AML-193 (cell line): ENCODE results near the gene PADI3.
A peak's percentile ranks its signal among the peaks of the same experiment; 100 is the strongest.

Experiments
- DNase-seq, 2 experiments: peaks; one replicate each; lab custom pipeline; 2025; lab: John Stamatoyannopoulos, UW

The PADI3 gene

DNA sequence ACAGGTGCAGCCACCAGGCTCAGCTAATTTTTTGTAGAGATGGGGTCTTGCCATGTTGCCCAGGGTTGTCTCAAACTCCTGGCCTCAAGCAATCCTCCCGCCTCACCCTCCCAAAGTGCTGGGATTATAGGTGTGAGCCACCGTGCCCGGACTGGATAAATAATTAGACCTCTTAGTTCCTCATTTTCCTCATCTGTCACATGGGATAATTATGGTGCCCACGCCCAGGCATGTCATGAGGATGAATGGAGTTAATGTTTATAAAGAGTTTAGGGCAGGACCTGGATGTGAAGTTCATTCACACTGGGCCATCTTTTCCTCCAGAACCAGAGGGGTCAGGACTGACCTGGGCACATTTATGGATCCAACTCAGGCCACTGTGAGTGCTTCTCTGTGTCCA, 23.7 kb downstream of the PADI3 start:
- no peak for DNase-seq

- DNase-seq: no peak
Measured at GRCh38 chr1:17273096-17273495, 24.2 kb downstream of the PADI3 start.

DNA sequence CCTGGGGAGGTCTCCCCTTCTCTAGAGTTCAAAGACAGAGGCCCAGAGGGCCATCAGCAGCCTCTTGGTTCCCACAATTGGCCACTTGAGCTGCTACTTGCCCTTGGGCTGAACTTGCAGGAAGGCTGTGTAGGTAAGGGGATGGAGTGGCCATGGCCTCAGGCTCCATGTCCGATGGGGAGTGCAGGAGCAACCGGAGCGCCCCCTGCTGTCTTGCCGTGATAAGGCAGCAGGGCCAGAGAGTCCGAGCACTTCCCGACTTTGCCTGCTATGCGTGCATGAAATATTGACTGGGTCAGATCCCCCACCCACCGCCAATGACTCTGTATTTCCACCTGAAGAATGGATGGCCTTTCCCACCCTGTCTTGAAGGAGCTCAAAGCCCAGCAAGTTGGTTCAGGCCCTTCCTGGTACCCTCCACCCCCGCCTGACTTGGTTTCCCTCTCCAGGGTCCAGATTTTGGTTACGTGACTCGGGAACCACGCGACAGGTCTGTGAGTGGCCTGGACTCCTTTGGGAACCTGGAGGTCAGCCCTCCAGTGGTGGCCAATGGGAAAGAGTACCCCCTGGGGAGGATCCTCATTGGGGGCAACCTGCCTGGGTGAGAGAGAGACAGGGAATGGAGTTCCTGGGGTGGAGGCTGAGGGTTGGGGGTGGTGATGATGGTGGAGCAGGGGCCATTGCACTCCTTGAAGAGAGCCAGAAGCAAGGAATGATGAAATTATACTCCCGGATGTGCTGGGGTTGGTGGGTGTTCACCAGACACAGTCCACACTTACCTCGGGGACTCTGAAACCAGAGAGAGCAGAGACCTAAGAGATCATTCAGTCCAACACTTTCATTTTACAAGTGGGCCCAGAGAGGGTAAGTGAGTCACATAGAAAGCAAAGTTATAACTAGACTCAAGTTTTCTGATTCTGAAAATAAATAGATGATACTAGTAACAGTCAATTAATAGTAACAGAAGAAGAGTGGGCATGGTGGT, 25.6 kb downstream of the PADI3 start:
- DNase-seq: peak; percentile 38 to 46

DNA sequence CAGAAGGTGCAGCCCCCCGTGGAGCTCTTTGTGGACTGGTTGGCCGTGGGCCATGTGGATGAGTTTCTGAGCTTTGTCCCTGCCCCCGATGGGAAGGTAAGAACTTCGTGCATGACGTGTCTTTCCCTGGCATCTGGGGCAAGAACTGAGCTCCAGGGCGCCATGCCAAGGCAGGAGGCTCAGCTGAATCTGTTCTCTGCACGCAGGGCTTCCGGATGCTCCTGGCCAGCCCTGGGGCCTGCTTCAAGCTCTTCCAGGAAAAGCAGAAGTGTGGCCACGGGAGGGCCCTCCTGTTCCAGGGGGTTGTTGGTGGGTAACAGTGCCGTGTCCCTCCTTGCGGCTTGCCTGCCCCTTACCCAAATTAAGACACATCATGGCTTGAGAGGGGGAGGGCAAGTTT, 27.7 kb downstream of the PADI3 start:
- DNase-seq: peak; percentile 88 to 91

DNA sequence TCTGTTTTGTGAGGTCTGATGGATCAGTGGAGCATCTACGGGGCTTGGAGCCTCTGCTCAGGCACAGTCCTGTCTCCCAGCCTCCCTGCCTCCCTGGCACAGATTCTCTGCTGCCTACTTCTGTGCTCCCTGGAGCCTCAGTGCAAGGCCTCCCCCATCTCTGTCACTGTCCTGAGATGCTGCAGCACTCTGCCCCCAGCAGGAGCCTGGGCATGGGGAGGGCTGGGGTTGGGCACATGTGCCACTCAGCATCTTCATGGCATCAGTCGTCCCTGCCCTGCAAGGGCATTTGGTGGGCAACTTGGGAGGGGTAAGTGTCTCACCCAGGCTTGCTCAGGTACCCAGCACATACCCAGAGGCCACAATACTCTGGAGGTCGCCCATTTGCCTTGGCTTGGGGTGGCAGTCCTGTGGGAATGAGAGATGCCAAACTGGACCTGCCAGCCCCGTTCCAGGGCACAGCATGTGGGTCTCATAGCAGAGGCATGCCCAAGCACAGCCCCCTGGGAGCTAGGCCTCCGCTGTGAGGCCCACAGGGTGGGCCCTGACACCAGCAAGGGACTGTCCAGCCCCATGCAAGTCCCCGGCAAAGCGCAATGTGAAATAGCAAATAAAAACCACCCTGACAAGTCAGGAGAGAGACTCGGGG, 28.7 kb downstream of the PADI3 start:
- DNase-seq: no peak

GRCh38 chr1:17278996-17279830, 30.3 kb downstream of the PADI3 start:
- DNase-seq: no peak

GRCh38 chr1:17280436-17280835, 31.5 kb downstream of the PADI3 start:
- no peak for DNase-seq

DNA sequence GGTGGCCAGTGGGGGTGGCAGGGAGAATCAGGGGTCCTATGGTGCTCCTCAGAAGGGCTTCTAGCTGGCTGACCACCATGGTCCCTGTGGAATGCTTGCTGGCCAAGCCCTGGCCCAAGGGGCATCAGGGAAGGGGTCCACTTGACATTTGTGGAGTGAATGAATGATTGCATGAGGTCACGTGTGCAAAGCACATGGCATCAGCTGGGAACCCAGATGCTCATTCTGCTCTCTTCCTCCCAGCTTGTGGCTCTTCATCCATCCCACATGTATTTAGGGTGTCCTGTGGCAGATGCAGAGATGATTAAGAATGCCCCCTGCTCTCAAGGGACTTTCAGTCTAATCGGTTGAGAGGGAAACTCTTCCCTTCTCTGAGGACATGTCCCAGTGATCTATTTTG, 32.0 kb downstream of the PADI3 start:
- no peak for DNase-seq

GRCh38 chr1:17281775-17282181, 32.9 kb downstream of the PADI3 start:
- peak; percentile 99 to 100 for DNase-seq

DNA sequence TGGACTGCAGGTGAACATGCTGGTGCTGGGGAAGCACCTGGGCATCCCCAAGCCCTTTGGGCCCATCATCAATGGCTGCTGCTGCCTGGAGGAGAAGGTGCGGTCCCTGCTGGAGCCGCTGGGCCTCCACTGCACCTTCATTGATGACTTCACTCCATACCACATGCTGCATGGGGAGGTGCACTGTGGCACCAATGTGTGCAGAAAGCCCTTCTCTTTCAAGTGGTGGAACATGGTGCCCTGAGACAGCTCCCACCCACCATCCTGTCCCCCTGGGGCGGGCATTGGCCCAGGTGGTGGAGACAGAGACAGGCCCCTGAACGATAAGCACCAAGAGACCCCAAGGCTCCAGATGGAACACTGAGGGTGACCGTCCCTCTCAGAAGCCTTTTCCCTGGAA, 33.9 kb downstream of the PADI3 start:
- DNase-seq: no peak

- DNase-seq: no peak
Measured at GRCh38 chr1:17286646-17287045, 37.7 kb downstream of the PADI3 start.

DNA sequence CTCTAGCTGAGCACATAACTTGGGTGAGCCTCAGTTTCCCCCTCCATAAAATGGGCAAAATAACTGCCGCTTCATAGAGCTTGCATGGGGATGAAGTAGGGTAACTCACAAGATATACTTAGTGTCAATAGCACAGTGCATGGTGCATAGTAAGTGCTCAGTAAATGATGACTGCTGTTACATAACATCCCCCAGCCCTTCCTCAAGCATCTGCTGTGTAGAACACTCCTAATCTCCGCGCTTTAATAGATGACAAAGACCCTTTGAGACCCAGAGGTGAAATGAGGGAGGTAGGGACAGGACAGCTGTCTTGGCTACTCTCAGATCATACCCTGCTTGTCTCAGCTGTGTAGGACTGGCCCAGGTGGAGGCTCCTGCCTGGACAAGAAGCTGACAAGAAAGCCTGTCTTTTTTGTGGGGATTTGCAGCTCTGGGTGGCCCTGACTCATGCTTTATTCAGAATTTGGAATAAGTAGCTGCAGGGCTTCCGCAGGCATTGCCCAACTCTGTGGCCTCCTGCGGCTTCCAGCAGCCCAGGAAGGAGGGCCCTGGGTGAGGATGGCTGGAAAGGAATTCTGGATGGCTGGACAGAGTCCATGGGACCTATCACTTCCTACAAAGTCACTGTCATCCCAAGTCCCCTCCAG, 38.4 kb downstream of the PADI3 start:
- peak; percentile 63 to 71 for DNase-seq

GRCh38 chr1:17289721-17290120, 40.8 kb downstream of the PADI3 start:
- DNase-seq: no peak

GRCh38 chr1:17290553-17290952, 41.7 kb downstream of the PADI3 start:
- DNase-seq: no peak

DNA sequence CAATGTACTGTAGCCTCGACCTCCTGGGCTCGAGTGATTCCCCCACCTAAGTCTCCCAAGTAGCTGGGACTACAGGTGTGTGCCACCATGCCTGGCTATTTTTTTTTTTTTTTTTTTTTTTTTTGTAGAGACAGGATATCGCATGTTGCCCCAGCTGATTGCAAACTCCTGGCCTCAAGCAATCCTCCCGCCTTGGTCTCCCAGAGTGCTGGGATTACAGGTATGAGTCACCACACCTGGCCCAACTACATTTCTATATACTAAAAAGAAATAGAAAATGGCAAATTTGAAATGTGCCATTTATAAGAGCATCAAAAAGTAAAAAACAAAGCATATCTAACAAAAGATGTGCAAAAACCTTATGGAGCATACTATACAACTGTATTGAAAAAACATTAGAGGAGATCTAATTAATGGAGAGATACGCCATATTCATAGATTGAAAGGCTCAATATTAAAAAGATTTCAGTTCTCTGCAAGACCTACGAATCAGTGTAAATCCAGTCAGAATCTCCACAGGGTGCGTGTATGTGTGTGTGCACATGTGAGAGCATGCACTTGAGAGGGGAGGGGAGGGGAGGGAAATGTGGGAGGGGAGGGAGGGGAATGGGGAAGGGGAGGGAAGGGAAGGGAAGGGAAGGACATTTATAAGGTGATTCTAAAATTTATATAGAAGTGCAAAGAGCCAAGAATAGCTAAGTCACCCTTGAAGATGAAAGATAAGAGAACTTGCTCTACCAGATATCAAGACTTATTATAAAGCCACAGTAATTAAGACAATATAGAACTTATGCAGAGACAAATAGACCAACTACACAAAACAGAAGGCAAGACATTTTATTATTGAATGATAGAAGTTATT, 43.6 kb downstream of the PADI3 start:
- DNase-seq: no peak

- no peak for DNase-seq
Measured at GRCh38 chr1:17293681-17294425, 45.0 kb downstream of the PADI3 start.

DNA sequence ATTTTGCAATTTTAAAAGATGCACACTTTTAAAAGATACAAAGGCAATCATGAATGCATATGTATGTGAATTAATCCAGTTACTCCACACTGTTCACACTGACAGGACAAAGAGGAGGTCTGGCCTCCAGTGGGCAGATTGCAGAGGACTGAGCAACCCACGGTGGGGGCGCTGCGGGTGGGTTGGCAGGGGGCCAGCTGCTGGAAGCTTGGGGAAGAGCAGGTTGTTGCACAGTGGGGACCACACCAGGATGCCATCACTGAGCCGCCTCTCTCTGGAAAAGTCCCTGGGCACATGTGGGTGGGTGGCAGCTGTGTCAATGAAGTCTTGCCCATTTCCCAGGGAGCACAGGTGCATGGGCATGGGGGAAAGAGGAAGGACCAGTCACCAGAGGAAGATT, 46.4 kb downstream of the PADI3 start:
- DNase-seq: no peak

GRCh38 chr1:17296086-17296485, 47.2 kb downstream of the PADI3 start:
- DNase-seq: no peak

- no peak for DNase-seq
Measured at GRCh38 chr1:17297991-17298390, 49.1 kb downstream of the PADI3 start.

DNA sequence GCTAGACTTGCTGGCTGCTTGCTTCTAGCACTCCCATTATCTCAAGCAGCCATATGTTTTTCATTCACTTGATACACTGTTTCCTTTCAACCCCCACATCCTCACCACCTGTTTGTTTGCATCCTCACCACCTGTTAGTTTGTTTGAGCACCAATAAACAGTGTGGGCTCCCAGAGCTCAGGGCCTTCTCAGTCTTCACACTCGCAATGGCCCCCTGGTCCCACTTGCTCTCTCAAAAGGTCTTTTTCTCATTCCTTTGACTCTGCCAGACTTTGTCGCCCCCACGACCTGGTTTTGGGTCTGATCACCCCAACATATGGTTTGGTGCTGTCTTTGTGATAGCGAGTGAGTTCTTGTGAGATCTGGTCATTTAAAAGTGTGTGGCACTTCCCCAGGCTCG, 52.9 kb downstream of the PADI3 start:
- DNase-seq: no peak
